ENCODE measurements around the gene CBARP. TPM values are rescaled to one million over a fixed set of nuclear protein-coding genes. Genes with fewer than 3 reads are reported as not detected.

CBARP gene
- total and polyA plus RNA-seq, 2 of the 13 experiments (the other 11 are each of a cell fraction or from before 2014, with no cell fraction given): 1.2 to 1.4 TPM

DNA sequence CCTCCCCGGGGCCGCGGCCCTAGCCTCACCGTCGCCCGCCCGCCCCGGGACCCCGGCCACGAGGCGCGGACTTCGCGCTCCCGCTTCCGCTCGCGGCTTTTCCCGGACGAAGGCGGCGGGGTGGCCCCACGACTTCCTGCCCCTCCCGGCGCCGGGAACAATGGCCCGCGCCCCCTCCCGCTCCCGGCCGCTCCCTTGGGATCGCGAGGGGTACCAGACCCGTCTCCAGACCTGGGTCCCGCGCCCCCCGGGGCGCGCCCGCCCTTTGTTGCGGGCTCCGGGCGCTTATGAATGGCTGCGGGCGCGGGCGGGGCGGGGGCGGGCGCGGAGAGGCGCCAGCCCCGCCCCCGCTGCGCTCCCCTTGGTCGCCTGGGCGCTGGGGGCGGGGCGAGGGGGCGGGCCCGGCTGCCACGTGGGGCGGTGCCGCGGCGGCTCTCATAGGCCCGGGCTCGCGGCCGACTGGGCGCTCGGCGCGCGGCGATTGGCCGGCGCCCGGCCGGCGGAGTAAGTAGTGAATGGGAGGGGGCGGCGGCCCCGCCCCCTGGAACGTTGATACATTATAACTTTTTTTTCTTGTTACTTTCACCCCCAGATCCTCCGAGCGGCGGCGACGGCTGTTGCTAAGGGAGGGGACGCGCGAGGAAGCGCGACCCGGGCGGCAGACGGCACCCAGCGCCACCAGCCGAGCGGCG lies 11.6 kb upstream of the CBARP start (continued):
- no peak for TF ChIP-seq ZNF800 (CRISPR knock-in tag; IDR thresholded peaks at IDR 0.05)
- 0 out of 2 replicates have a peak, but pooled peaks have one; percentile 35 for TF ChIP-seq SALL1 (CRISPR knock-in tag; IDR thresholded peaks at IDR 0.05)
- TF ChIP-seq, protein P1, sequence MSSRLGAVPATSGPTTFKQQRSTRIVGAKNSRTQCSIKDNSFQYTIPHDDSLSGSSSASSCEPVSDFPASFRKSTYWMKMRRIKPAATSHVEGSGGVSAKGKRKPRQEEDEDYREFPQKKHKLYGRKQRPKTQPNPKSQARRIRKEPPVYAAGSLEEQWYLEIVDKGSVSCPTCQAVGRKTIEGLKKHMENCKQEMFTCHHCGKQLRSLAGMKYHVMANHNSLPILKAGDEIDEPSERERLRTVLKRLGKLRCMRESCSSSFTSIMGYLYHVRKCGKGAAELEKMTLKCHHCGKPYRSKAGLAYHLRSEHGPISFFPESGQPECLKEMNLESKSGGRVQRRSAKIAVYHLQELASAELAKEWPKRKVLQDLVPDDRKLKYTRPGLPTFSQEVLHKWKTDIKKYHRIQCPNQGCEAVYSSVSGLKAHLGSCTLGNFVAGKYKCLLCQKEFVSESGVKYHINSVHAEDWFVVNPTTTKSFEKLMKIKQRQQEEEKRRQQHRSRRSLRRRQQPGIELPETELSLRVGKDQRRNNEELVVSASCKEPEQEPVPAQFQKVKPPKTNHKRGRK (CRISPR knock-in tag; IDR thresholded peaks at IDR 0.05): no peak
- peak in 1 of 2 experiments; percentile 90; a peak in 2 of 4 replicates for TF ChIP-seq POLR2A (IDR thresholded peaks at IDR 0.05; ENCODE audit: insufficient read depth in 1 of 2, low read depth in 2 of 2, low read length in 2 of 2)
- peak; percentile 13 for TF ChIP-seq TEAD3 (CRISPR knock-in tag; optimal IDR thresholded peaks at IDR 0.05; ENCODE audit: borderline replicate concordance)
- TF ChIP-seq ZNF639 (CRISPR knock-in tag; conservative IDR thresholded peaks at IDR 0.05): peak; percentile 85
- peak; percentile 84 for TF ChIP-seq SOX5 (CRISPR knock-in tag; IDR thresholded peaks at IDR 0.05; ENCODE audit: borderline replicate concordance)
- 0 out of 2 replicates have a peak, but pooled peaks have one; percentile 67 for TF ChIP-seq ZNF784 (CRISPR knock-in tag; IDR thresholded peaks at IDR 0.05; ENCODE audit: borderline replicate concordance)
- no peak for TF ChIP-seq GZF1 (CRISPR knock-in tag; IDR thresholded peaks at IDR 0.05)
- TF ChIP-seq, protein P2, sequence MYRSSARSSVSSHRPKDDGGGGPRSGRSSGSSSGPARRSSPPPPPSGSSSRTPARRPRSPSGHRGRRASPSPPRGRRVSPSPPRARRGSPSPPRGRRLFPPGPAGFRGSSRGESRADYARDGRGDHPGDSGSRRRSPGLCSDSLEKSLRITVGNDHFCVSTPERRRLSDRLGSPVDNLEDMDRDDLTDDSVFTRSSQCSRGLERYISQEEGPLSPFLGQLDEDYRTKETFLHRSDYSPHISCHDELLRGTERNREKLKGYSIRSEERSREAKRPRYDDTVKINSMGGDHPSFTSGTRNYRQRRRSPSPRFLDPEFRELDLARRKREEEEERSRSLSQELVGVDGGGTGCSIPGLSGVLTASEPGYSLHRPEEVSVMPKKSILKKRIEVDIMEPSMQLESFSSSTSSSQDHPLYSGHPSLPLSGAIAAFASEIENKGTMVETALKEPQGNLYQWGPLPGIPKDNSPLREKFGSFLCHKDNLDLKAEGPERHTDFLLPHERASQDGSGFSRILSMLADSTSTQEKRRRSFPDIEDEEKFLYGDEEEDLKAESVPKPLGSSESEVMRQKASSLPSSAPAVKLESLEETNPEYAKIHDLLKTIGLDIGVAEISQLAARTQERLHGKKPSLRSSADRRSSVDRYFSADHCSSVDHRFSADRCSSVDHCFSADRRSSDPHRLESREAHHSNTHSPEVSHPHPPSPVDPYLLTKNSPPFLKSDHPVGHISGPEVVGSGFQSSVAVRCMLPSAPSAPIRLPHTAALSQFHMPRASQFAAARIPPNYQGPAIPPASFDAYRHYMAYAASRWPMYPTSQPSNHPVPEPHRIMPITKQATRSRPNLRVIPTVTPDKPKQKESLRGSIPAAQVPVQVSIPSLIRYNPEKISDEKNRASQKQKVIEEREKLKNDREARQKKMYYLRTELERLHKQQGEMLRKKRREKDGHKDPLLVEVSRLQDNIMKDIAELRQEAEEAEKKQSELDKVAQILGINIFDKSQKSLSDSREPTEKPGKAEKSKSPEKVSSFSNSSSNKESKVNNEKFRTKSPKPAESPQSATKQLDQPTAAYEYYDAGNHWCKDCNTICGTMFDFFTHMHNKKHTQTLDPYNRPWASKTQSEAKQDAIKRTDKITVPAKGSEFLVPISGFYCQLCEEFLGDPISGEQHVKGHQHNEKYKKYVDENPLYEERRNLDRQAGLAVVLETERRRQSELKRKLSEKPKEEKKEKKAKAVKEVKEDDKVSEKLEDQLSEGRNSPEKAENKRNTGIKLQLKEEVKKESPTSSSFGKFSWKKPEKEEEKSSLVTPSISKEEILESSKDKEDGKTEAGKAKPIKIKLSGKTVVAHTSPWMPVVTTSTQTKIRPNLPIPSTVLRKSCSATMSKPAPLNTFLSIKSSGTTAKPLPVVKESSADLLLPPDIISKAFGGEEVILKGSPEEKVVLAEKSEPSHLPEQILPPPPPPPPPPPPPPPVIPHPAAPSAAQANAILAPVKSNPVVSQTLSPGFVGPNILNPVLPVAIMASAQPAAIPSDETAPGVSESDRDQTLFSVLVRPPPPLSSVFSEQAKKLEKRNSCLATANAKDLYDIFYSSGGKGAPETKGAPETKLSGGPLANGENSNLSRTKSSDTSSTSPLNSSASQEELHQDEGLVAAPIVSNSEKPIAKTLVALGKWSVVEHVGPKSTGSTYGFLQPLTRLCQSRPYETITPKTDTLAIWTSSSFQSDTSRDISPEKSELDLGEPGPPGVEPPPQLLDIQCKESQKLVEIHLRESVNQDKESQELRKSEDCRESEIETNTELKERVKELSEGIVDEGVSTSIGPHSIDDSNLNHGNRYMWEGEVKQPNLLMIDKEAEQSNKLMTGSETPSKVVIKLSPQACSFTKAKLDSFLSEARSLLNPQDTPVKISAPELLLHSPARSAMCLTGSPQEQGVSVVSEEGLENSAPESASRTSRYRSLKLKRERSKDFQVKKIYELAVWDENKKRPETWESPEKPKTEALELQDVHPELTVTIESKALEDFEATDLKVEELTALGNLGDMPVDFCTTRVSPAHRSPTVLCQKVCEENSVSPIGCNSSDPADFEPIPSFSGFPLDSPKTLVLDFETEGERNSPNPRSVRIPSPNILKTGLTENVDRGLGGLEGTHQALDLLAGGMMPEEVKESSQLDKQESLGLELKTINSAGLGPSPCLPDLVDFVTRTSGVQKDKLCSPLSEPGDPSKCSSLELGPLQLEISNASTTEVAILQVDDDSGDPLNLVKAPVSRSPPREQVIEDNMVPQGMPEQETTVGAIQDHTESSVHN (CRISPR knock-in tag; IDR thresholded peaks at IDR 0.05): no peak
- peak; percentile 33; the same call in 1 of the 2 replicates for TF ChIP-seq HNF4G (IDR thresholded peaks at IDR 0.05; ENCODE audit: borderline replicate concordance, low read depth, low read length)
- no peak for TF ChIP-seq HNF4G (CRISPR knock-in tag; IDR thresholded peaks at IDR 0.05; ENCODE audit: borderline replicate concordance, low read depth)
